Renal pelvis (tissue), 4 donors: ENCODE results near the gene CSTB. TPM values are rescaled to one million over a fixed set of nuclear protein-coding genes. Genes with fewer than 3 reads are reported as not detected.

Experiments
- DNase-seq: peaks from one replicate; pipeline ENCODE4 v3.0.0-alpha.2; 2013
- polyA plus RNA-seq, 3 donors: library from polyadenylated mRNA; unstranded; fragments of 120-200 nt; gene quantifications; one replicate each; pipeline ENCODE4 v1.2.1, GENCODE V29; 2013; ENCODE audit not compliant: insufficient read length in 3 of 3

The CSTB gene
- polyA plus RNA-seq, 3 donors: 49.0 to 51.3 (median 49.0) TPM

- peak; percentile 47 for DNase-seq
Observed at GRCh38 chr21:43814215-43815106, 38.4 kb upstream of the CSTB start.

- no peak for DNase-seq
Observed at GRCh38 chr21:43813656-43813980, 37.5 kb upstream of the CSTB start.

GRCh38 chr21:43812957-43813655 lies 37.0 kb upstream of the CSTB start:
- no peak for DNase-seq

GRCh38 chr21:43812139-43812821 lies 36.2 kb upstream of the CSTB start:
- no peak for DNase-seq

GRCh38 chr21:43811262-43812105 lies 35.4 kb upstream of the CSTB start:
- DNase-seq: no peak

- peak; percentile 56 for DNase-seq
Observed at GRCh38 chr21:43810505-43811261, 34.6 kb upstream of the CSTB start.

GRCh38 chr21:43809853-43810504 lies 33.9 kb upstream of the CSTB start:
- no peak for DNase-seq

- no peak for DNase-seq
Observed at GRCh38 chr21:43809346-43809799, 33.3 kb upstream of the CSTB start.

- no peak for DNase-seq
Observed at GRCh38 chr21:43808832-43809251, 32.7 kb upstream of the CSTB start.

GRCh38 chr21:43808367-43808766 lies 32.3 kb upstream of the CSTB start:
- no peak for DNase-seq

GRCh38 chr21:43806017-43806710 lies 30.1 kb upstream of the CSTB start:
- no peak for DNase-seq

- no peak for DNase-seq
Observed at GRCh38 chr21:43805275-43805800, 29.2 kb upstream of the CSTB start.

- DNase-seq: no peak
Observed at GRCh38 chr21:43803558-43804300, 27.6 kb upstream of the CSTB start.

- DNase-seq: no peak
Observed at GRCh38 chr21:43802713-43803313, 26.7 kb upstream of the CSTB start.

- DNase-seq: no peak
Observed at GRCh38 chr21:43801006-43801783, 25.1 kb upstream of the CSTB start.

GRCh38 chr21:43800566-43800965 lies 24.5 kb upstream of the CSTB start:
- no peak for DNase-seq

GRCh38 chr21:43800124-43800523 lies 24.0 kb upstream of the CSTB start:
- no peak for DNase-seq
